Measurements from ENCODE around the gene SPOCK3.

DNA sequence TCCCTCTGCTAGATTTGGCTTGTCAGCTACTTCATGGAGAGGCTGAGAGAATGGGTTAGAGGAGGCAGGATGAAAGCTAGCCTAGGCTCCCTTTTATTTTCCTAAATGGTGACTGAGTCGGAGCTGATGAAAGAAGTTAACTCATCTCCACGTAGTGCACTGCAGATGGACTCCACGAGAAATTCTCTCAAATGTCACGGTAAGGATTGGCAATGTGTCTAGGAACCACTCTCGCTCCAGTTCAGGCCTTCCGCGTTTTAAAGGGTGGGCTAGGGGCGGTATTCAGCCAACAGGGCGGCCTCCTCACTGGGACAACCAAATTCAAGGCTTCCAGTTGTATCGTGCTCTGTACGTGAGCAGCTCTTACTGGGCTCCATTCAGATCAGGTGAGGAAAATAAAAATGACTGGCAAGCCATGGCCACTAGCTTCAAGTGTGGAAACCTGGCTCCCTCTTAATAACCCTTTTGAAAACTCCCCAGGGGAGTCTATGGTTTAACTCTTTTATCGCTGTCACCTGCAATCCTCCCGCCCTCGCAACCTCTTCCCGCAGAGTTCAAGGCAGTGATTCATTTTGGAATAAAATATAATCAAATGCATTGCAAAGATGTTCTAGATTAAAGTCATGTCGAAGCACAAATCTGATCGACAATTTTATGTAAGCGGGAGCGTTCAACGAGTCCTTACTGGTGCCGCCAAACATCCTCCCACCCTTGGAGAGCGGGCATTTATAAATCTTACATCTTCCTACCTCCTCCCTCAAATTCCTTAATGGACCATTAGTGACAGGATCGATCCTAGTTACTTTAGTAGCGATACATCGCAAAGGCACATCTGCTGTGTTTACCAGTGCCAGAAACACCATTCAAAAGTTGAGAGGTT lies 1.2 kb downstream of the SPOCK3 start:
- no peak for TF ChIP-seq CEBPB (IDR thresholded peaks at IDR 0.05)
- no peak for TF ChIP-seq YY1 (IDR thresholded peaks at IDR 0.05; ENCODE audit: low read depth)
- no peak for TF ChIP-seq TAF1 (IDR thresholded peaks at IDR 0.05; ENCODE audit: low read depth)
- TF ChIP-seq EGR1 (IDR thresholded peaks at IDR 0.05), result no peak
- TF ChIP-seq, protein P1, sequence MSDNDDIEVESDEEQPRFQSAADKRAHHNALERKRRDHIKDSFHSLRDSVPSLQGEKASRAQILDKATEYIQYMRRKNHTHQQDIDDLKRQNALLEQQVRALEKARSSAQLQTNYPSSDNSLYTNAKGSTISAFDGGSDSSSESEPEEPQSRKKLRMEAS (IDR thresholded peaks at IDR 0.05), result no peak
- no peak for TF ChIP-seq USF1 (IDR thresholded peaks at IDR 0.05)
- no peak for TF ChIP-seq EP300 (IDR thresholded peaks at IDR 0.05; ENCODE audit: borderline replicate concordance)
- TF ChIP-seq RAD21 (IDR thresholded peaks at IDR 0.05; ENCODE audit: low read depth), result no peak
- TF ChIP-seq TEAD4 (IDR thresholded peaks at IDR 0.05), result no peak
